ENCODE data around the gene ICA1L.
A peak's percentile ranks its signal among the peaks of the same experiment; 100 is the strongest.

ICA1L gene

GRCh38 chr2:202797944-202798343 is 73.6 kb downstream of the ICA1L start:
- Histone ChIP-seq H3K4me1 (ENCODE audit: insufficient read depth, insufficient read length) (no peaks in the 10 kb centered on the region), H3K27me3 (ENCODE audit: insufficient read depth, insufficient read length) (no peaks in the 10 kb centered on the region), H3K4me3 (ENCODE audit: insufficient read length, low read depth) (no peak overlapping the region), H3K9ac (ENCODE audit: insufficient read length, low read depth) (no peak overlapping the region), H3K9me3 (ENCODE audit: insufficient read depth, low read length) (peaks cover 10% of the 10 kb centered on the region; the same call in 1 of the 2 replicates), H3K36me3 (ENCODE audit: insufficient read depth, insufficient read length, low read length) (no peaks in the 10 kb centered on the region)
- no peak for DNase-seq (ENCODE audit: low read depth, low spot score)
- TF ChIP-seq YY1 (IDR thresholded peaks at IDR 0.05; ENCODE audit: insufficient read depth, insufficient read length) (no peak), ZNF274 (IDR thresholded peaks at IDR 0.05; ENCODE audit: low read depth, low read length) (no peak), SUZ12 (IDR thresholded peaks at IDR 0.05; ENCODE audit: extremely low read depth, insufficient read depth, insufficient read length) (no peak)

- no peak overlapping the region for H3K4me3 ChIP-seq (ENCODE audit: insufficient read length, low read depth)
- peak; percentile 2 for DNase-seq (ENCODE audit: low read depth, low spot score)
- no peaks in the 10 kb centered on the region for H3K4me1 ChIP-seq (ENCODE audit: insufficient read depth, insufficient read length)
- H3K9me3 ChIP-seq (ENCODE audit: insufficient read depth, low read length): no peaks in the 10 kb centered on the region
- TF ChIP-seq YY1 (IDR thresholded peaks at IDR 0.05; ENCODE audit: insufficient read depth, insufficient read length) (no peak), SUZ12 (IDR thresholded peaks at IDR 0.05; ENCODE audit: extremely low read depth, insufficient read depth, insufficient read length) (no peak), ZNF274 (IDR thresholded peaks at IDR 0.05; ENCODE audit: low read depth, low read length) (no peak)
- H3K27me3 ChIP-seq (ENCODE audit: insufficient read depth, insufficient read length): no peaks in the 10 kb centered on the region
- H3K36me3 ChIP-seq (ENCODE audit: insufficient read depth, insufficient read length, low read length): no peaks in the 10 kb centered on the region
- H3K9ac ChIP-seq (ENCODE audit: insufficient read length, low read depth): no peak overlapping the region
Observed at GRCh38 chr2:202790676-202791075, 80.9 kb downstream of the ICA1L start.

GRCh38 chr2:202786842-202787241 is 84.7 kb downstream of the ICA1L start:
- no peaks in the 10 kb centered on the region for H3K4me1 ChIP-seq (ENCODE audit: insufficient read depth, insufficient read length)
- TF ChIP-seq ZNF274 (IDR thresholded peaks at IDR 0.05; ENCODE audit: low read depth, low read length): no peak
- TF ChIP-seq YY1 (IDR thresholded peaks at IDR 0.05; ENCODE audit: insufficient read depth, insufficient read length): no peak
- TF ChIP-seq SUZ12 (IDR thresholded peaks at IDR 0.05; ENCODE audit: extremely low read depth, insufficient read depth, insufficient read length): no peak
- no peaks in the 10 kb centered on the region for H3K36me3 ChIP-seq (ENCODE audit: insufficient read depth, insufficient read length, low read length)
- H3K27me3 ChIP-seq (ENCODE audit: insufficient read depth, insufficient read length): no peaks in the 10 kb centered on the region
- no peak overlapping the region for H3K4me3 ChIP-seq (ENCODE audit: insufficient read length, low read depth)
- DNase-seq (ENCODE audit: low read depth, low spot score): no peak
- no peaks in the 10 kb centered on the region for H3K9me3 ChIP-seq (ENCODE audit: insufficient read depth, low read length)
- H3K9ac ChIP-seq (ENCODE audit: insufficient read length, low read depth): no peak overlapping the region

DNA sequence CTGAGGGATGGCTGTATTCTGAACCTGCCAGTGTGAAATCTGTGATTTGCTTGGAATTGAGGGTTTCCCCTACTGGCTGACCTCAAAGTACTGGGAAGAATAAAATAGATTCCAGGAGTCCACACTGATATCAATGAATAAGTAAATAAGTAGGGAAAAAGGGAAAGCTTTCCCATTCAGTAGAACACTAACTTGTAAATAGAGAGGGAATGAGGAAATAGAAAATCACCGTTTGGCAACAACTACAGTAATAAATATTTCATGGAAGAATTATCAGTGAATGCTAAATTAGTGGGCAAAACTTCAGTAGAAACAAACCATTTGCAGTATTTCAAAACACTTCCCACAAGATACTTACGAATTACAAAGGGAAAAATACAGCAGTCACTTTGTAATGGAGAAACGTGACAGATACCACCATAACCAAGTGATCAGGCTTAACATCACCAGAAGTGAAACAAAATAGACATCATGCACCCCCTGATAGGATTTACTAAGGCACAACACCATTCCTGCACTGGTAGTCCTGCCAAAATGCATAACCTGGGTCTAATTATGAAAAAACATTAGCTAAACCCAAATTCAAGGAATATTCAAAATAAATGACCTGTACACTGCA is 88.5 kb downstream of the ICA1L start:
- Histone ChIP-seq H3K9me3 (ENCODE audit: insufficient read depth, low read length) (no peaks in the 10 kb centered on the region), H3K36me3 (ENCODE audit: insufficient read depth, insufficient read length, low read length) (no peaks in the 10 kb centered on the region), H3K4me3 (ENCODE audit: insufficient read length, low read depth) (no peak overlapping the region), H3K27me3 (ENCODE audit: insufficient read depth, insufficient read length) (no peaks in the 10 kb centered on the region), H3K4me1 (ENCODE audit: insufficient read depth, insufficient read length) (no peaks in the 10 kb centered on the region), H3K9ac (ENCODE audit: insufficient read length, low read depth) (no peak overlapping the region)
- no peak for TF ChIP-seq SUZ12 (IDR thresholded peaks at IDR 0.05; ENCODE audit: extremely low read depth, insufficient read depth, insufficient read length)
- TF ChIP-seq ZNF274 (IDR thresholded peaks at IDR 0.05; ENCODE audit: low read depth, low read length): no peak
- TF ChIP-seq YY1 (IDR thresholded peaks at IDR 0.05; ENCODE audit: insufficient read depth, insufficient read length): no peak
- no peak for DNase-seq (ENCODE audit: low read depth, low spot score)

GRCh38 chr2:202780514-202781021 is 91.0 kb downstream of the ICA1L start:
- no peaks in the 10 kb centered on the region for H3K36me3 ChIP-seq (ENCODE audit: insufficient read depth, insufficient read length, low read length)
- no peak for DNase-seq (ENCODE audit: low read depth, low spot score)
- H3K4me3 ChIP-seq (ENCODE audit: insufficient read length, low read depth): no peak overlapping the region
- H3K27me3 ChIP-seq (ENCODE audit: insufficient read depth, insufficient read length): no peaks in the 10 kb centered on the region
- H3K4me1 ChIP-seq (ENCODE audit: insufficient read depth, insufficient read length): no peaks in the 10 kb centered on the region
- H3K9ac ChIP-seq (ENCODE audit: insufficient read length, low read depth): no peak overlapping the region
- TF ChIP-seq YY1 (IDR thresholded peaks at IDR 0.05; ENCODE audit: insufficient read depth, insufficient read length) (no peak), SUZ12 (IDR thresholded peaks at IDR 0.05; ENCODE audit: extremely low read depth, insufficient read depth, insufficient read length) (no peak), ZNF274 (IDR thresholded peaks at IDR 0.05; ENCODE audit: low read depth, low read length) (no peak)
- no peaks in the 10 kb centered on the region for H3K9me3 ChIP-seq (ENCODE audit: insufficient read depth, low read length)

DNA sequence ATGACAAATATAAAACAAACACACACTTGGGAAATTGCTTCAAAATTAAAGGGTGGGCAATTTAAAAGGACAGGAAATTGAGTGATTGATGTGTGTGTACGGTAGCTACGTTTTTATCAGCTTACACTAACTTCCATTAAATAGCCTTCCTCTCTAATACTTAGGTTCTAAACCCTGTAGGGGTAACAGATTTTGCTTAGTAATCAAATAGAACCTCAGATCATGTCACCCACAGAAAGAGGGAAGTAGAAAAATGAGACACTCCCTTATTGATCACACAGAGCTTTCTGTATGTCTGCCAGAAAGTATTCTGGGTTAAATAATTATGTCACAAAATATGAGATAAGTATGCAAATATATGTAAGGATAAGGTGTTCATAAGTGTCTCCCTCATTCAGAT is 93.3 kb downstream of the ICA1L start:
- Histone ChIP-seq H3K4me3 (ENCODE audit: insufficient read length, low read depth) (no peak overlapping the region), H3K9ac (ENCODE audit: insufficient read length, low read depth) (no peak overlapping the region), H3K4me1 (ENCODE audit: insufficient read depth, insufficient read length) (no peaks in the 10 kb centered on the region), H3K36me3 (ENCODE audit: insufficient read depth, insufficient read length, low read length) (no peaks in the 10 kb centered on the region), H3K9me3 (ENCODE audit: insufficient read depth, low read length) (no peaks in the 10 kb centered on the region), H3K27me3 (ENCODE audit: insufficient read depth, insufficient read length) (no peaks in the 10 kb centered on the region)
- TF ChIP-seq SUZ12 (IDR thresholded peaks at IDR 0.05; ENCODE audit: extremely low read depth, insufficient read depth, insufficient read length) (no peak), YY1 (IDR thresholded peaks at IDR 0.05; ENCODE audit: insufficient read depth, insufficient read length) (no peak)
- no peak for DNase-seq (ENCODE audit: low read depth, low spot score)

DNA sequence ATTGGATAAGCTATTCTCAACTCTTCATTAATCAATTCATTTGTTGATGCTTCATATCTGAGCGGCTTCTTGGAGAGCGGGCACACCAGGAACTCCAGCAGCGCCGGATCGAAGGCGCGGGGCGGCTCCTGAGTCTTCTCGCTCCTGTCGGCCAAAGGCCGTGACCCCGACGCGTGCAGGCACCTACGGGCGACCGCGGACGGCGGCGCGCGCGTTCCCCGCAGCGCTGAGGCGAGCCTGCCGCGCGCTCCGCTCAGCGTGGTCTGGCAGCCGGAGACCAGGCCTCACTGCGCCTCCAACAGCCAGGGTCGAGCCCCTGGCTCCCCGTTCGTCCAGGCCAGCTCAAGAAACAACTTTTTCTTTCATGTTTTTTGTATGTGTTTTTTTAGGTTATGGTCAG is 97.5 kb downstream of the ICA1L start:
- no peak for TF ChIP-seq YY1 (IDR thresholded peaks at IDR 0.05; ENCODE audit: insufficient read depth, insufficient read length)
- no peak for TF ChIP-seq SUZ12 (IDR thresholded peaks at IDR 0.05; ENCODE audit: extremely low read depth, insufficient read depth, insufficient read length)
- no peak for TF ChIP-seq ZNF274 (IDR thresholded peaks at IDR 0.05; ENCODE audit: low read depth, low read length)
- DNase-seq (ENCODE audit: low read depth, low spot score): no peak
- H3K4me1 ChIP-seq (ENCODE audit: insufficient read depth, insufficient read length): no peaks in the 10 kb centered on the region
- H3K9ac ChIP-seq (ENCODE audit: insufficient read length, low read depth): no peak overlapping the region
- no peaks in the 10 kb centered on the region for H3K9me3 ChIP-seq (ENCODE audit: insufficient read depth, low read length)
- no peak overlapping the region for H3K4me3 ChIP-seq (ENCODE audit: insufficient read length, low read depth)
- no peaks in the 10 kb centered on the region for H3K36me3 ChIP-seq (ENCODE audit: insufficient read depth, insufficient read length, low read length)
- H3K27me3 ChIP-seq (ENCODE audit: insufficient read depth, insufficient read length): no peaks in the 10 kb centered on the region
